Gastroesophageal sphincter (tissue), 3 donors: ENCODE data around the gene FLVCR1.

Experiments
- CTCF ChIP-seq, 4 experiments: fragments of 200-600 bp in 2 of 4; fragments of 450-650 bp in 2 of 4; sonication (generic) in 1 of 4; IDR thresholded peaks; one replicate each; pipeline ENCODE4 v1.5.1; 2017 to 2019; ENCODE audit warnings: antibody characterized with exemption in 4 of 4, mild to moderate bottlenecking in 2 of 4, moderate library complexity in 2 of 4
- POLR2A ChIP-seq, 2 donors: fragments of 450-650 bp; IDR thresholded peaks; one replicate each; pipeline ENCODE4 v1.6.1; 2017; ENCODE audit warnings: antibody characterized with exemption in 2 of 2, mild to moderate bottlenecking in 2 of 2, moderate library complexity in 1 of 2
- POLR2AphosphoS5 ChIP-seq: sonication (generic); formaldehyde crosslinking; IDR thresholded peaks from one replicate; pipeline ENCODE4 v1.6.1; 2017; ENCODE audit warnings: antibody characterized with exemption

- TF ChIP-seq CTCF (IDR thresholded peaks at IDR 0.05), result peak in 3 of 4 experiments; percentile 21 to 48 (median 48)
- TF ChIP-seq POLR2AphosphoS5, result no peak
- TF ChIP-seq POLR2A (IDR thresholded peaks at IDR 0.05), result no peak
Measured at GRCh38 chr1:212814537-212815334, 43.3 kb upstream of the FLVCR1 start.
